ENCODE data around the gene BBX.
"Not testable (repeated sequence)": the region's sequence is repeated elsewhere in the genome, so short reads cannot be mapped to it uniquely, and the experiment has no call there.

BBX gene

DNA sequence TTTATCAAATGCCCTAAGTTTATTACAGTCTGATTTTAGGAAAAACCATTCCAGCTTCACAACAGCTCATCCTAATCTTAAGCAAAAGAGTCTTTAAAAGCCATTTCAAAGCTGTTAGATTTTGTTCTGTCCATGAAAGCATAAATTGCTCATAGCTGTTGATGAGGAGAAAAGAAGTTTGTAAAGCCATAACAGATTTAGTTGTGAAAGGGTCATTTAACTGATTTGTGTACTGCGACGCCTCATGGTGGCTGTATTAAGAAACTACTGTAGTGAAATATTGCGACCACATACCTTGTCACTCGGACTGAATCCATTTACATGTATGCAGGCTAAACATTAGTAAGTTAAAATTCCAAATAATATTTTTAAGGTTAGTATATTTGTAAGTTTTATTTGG, 20.9 kb downstream of the BBX start:
- no peak for DNase-seq (ENCODE audit: low spot score)

DNA sequence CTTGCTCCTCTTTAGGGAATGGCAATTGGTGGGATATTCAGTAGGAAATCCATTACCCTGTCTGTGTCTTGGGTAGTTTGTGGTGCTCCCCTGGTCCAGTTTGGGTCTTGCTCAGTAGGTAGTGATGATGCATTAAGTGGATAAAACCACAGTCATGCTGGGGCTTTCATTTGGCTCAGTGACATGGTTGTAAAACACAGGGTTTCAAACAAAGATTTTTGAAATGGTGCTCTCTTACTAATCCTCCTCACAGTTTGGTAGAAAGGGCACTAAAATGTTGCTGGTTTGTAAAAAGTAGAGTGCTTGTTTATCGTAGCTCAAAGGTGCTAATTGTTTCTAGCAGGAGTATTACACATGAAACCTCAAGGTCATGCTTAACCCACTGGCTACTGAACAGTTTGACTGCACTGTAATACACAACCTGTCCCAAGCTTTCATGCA, 22.9 kb downstream of the BBX start:
- peak; percentile 38 for DNase-seq (ENCODE audit: low spot score)

DNA sequence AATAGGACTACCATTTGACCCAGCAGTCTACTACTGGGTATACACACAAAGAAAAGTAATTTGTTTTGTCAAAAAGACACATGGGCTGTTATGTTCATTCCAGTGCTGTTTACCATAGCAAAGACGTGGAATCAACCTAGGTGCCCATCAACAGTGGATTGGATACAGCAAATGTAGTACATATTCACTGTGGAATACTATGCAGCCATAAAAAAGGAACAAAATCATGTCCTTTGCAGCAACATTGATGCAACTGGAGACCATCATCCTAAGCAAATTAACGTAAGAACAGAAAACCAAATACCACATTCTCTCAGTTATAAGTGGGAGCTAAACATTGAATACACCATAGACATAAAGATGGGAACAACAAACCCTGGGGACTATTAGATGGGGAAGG, 25.8 kb downstream of the BBX start:
- no peak for DNase-seq (ENCODE audit: low spot score)

DNA sequence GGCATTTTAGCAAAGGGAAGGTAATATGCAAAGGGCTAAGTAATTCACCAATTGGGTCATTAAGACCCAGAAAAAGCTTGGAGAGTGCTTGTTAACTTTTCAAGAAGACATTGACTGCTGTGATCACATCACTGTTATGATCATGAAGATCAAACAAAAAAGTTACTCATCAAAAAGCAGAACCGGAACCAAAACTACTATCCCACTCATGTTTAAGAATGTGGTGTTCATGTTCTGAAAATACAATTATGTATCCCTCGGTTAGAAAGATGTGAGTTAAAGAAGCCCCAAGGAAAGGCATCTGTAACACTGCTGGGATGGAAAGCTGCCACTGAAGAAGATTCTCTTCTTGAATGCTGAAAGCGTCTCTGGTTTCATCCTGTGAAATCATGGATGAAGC, 32.6 kb downstream of the BBX start:
- no peak for DNase-seq (ENCODE audit: low spot score)

DNA sequence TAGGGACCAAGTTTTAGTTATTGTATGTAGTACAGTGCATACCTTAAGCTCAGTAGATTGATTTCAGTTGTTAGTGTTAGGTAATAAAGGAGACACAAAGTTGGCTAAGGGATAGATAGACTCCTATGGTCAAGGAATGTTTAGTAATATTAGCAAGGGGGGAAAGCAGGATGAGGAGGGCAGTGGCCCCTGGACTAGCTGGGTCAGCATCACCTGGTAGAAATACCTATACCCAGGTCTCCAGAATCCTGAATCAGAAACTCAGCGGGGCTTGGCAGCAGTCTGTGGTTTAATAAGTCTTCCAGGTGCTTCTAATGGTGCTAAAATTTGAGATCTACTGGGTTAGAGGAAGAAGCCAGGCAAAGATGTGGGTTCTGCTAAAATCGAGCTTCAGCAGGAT, 35.0 kb downstream of the BBX start:
- no peak for DNase-seq (ENCODE audit: low spot score)

DNA sequence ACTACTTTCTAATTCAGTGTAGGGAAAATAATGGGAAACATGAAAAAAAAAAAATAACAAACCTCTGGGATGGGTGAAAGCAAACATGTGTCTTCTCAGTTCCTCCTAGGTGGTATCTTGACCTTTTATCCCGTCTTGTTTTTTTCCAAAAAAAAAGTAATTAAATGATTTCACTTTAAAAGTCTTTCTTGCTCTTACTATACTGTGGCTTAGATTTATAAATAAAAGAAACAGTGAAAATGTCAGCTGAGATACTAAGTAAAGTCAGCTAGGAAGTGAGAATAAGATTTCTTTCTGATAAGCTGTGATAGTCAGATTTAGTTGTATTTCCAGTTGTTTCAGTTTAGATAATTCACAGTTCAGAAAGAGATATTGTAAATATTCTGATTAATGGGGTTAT, 37.4 kb downstream of the BBX start:
- no peak for DNase-seq (ENCODE audit: low spot score)

DNA sequence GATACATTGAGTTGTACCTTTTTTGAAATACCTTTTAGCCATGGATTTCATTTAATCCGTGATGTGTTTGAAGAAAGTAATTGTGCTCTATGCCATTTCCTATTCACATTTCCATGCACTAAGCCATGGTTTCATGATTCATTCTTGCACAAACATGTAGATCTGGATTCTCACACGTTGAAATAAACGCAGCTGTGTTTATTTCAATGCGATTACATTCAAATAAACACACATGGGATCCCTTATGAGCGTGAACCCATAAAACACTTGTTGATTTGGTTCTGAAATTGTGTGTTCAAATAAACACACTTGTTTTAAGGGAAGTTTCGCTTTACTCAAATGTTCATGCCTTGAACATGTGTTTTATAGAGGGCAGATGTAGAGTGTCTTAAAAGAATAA, 39.2 kb downstream of the BBX start:
- DNase-seq (ENCODE audit: low spot score), result no peak

DNA sequence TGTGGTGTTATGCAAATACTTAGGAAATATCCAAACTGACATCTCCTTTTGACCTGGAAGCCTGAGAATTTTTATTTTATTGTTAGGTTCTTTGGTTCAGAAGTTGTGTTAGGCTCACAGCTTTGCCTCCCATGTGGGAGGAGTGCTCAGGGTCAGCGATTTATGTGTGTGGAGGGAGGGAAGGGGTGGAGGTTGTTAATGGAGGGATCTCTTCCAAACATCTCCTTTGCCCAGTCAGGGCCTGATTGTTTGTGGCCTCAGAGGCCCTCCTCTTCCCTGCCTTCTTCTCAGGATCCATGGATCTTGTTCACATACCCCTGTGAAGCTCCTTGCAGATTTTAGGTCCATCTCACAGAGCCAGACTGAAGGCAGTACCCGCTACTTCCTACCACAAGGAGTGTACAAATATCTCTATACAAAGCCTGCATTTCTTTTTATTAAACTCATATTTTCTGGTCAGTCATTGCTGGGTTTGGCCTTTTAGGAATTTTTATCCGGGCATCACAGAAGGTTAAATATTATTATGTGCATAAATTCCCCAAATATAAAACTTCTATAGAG, 40.3 kb downstream of the BBX start:
- DNase-seq (ENCODE audit: low spot score), result no peak

DNA sequence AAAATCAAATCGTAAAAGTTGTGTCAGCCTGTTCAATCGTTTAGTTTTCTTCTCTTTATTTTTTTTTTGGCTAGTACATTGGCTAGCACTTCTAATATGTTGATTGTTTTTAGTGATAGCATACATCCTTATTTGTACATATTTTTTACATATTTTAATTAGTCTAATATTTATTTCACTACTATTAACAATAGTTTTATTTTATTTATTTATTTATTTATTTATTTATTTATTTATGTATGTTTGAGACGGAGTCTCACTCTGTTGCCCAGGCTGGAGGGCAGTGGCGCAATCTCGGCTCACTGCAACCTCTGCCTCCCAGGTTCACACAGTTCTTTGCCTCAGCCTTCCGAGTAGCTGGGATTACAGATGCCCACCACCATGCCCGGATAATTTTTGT, 42.5 kb downstream of the BBX start:
- DNase-seq (ENCODE audit: low spot score), result not testable (repeated sequence)

DNA sequence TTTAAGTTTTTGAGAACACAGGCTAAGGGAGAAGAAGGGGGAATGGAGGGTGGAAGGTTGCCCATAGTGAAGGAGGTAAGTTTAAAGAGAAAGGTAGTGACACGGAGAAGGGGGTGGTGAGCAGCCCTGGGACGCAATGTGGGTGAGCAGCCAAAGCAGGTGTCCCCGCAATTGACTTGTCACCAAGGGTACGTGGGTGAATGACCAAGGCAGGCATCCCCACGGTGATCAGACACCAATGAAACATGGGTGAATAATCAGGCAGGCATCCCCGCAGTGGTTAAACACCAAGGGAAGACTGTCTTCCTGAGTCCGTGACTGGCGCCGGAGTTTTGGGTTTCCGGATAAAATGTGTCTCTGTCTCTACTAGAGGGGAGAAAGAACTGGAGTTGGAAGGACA, 48.3 kb downstream of the BBX start:
- DNase-seq (ENCODE audit: low spot score), result not testable (repeated sequence)

DNA sequence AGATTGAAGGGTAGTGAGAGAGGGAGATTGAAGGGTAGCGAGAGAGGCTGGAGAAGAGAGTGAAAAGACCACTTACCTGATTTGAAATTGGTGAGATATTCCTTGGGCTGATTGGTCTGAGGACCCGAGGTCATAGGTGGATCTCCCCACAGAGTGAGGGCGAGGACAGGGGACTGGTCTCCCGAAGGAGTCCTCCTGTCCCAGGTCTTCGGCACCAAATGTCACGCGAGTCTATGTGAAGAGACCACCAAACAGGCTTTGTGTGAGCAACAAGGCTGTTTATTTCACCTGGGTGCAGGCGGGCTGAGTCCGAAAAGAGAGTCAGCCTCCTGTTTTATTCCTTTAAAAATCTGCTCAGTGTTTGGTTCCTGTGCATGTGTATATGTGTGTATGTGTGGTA, 48.7 kb downstream of the BBX start:
- DNase-seq (ENCODE audit: low spot score), result not testable (repeated sequence)

DNA sequence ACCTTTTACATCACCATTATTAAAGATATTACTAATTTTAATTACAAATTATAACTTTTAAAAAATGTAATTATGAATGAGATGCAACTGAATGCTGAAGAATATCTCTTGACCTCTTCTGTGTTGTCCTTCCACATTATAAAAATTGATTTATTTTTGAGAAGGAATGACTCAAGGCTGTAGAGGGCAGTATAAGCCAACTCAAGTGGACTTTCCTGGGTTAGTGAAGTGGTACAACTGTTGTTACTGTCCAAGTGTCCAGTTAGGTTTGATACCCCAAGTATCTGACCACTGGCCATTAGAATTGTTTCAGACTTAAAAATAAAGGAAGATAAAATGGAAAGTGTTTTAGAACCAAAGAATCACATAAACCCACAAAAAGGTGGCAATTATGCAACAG, 51.9 kb downstream of the BBX start:
- peak; percentile 42 for DNase-seq (ENCODE audit: low spot score)

DNA sequence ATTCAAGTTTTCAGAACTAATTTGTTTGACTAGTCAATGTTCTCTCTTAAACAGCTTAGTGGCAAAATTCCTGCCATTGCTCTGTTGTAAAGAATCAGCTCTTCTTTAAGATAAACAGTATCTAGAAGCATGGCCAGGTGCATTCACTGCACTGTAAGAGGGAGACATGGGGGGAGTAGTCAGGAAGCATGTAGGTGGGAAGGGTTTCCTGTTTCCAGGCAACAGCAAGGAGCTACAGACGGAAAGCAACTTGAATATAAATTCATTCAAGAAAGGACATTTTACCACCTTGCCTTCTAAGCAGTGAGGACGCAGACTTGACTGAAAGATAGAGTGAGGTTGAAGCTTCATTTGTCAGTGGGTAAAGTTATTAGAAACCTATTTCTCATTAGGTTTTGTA, 55.3 kb downstream of the BBX start:
- DNase-seq (ENCODE audit: low spot score), result no peak

DNA sequence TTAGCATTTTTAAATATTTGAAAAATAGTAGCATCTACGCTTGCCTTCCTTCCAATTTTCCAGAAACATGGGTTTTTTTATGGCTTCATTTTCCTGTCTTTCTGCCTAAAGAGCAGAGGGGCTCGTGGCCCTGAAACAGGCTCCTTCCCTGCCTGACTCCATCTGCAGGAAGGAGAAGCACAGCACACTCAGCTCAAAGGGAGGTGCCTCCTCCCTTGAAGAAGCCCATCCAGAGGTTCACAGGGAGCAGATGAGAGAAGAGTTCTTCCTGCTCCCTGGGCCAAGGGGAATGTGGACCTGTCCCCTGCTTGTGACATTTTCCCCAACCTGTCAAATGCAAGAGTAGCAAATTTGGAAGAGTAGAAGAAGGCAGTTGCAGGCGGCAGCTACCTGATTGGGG, 55.8 kb downstream of the BBX start:
- no peak for DNase-seq (ENCODE audit: low spot score)

DNA sequence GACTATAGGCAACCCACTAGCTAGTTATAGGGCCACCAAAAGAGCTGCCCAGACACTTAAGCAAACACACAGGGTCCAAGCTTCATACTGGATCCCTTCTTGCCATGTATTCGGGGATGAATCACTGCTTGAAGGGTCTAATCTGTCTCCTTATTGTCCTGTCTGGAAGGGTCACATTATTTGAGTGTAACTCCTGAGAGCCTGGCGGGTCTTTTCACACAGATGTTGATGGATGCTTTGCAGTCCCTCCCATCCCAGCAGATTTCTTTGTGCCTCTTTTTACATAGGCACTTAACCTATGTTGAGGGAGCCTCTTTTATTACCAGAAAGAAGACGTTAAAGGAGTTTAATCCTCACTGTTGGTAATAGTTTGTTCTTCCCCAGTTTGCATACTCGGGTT, 56.6 kb downstream of the BBX start:
- DNase-seq (ENCODE audit: low spot score), result no peak

DNA sequence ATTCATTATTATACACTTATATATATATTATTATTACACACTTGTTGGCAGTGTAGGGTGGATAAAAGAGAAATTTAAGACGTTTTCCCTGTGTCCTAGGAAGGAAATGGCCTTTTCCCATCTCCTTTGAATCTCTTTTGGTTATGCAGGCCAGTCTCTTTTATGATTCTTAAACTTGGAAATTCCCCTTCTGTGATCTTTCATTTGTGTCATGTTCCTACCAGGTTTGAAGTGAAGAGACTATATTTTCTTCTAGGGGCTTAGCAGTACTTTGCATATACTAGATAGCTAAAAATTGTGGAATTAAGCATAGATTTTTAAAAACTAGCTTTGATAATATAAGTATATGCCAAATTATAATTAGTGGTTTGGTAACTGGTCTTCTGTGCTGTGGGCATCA, 58.5 kb downstream of the BBX start:
- no peak for DNase-seq (ENCODE audit: low spot score)

DNA sequence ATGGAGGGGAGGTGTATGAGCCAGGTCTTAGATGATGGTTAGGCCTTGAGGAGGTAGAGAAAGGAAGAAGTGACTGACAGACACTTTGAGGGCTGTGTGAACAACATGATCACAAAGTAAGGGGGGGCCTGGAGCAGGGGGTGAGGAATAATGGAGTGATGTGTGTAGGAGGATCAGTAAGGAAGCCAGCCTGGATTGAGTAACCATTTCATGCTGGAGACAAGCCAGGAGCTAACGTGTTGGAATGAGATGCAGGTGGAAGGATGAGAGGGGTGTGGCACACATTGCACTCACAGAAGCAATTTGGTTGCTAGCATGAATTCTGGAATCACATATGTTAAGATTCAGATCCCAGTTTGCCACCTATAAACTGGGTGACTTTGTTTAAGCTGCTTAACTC, 65.5 kb downstream of the BBX start:
- DNase-seq (ENCODE audit: low spot score), result no peak

DNA sequence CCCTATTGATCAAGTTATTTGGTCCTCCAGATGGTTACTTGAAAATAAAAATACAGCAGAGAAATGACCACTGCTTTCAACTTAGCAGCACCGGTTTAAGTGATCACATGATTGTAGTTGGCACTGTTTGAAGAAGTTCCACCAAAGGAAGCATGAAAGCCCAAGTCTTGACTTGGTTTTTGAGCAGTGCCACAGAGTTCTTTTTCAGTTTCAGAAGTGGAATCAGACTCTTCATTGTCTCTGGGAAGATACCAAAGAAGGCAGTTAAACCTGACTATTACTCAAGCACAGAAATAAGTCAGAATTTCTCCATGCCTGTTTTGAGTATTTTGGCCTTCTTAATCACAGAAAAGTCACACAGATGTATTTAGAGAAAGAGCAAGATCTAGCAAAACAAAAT, 66.7 kb downstream of the BBX start:
- no peak for DNase-seq (ENCODE audit: low spot score)

DNA sequence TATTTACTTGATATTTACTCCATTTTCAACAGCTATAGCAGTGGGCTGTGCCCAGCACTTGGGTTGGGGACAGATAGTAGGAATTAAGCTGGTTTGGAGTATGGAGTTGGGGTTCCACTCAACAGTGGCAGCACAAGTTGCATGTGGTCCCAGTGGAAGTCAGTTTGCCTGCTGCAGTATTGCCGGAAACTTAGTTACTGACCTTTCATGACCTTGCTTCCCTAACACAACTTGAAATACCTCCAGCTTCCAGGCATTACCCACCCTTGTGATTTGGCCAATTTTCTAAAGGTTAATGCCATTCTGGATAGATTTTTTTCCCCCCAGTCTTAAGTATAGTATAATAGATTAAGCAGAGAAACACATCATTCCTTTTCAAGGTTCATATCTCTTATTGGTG, 68.0 kb downstream of the BBX start:
- DNase-seq (ENCODE audit: low spot score), result no peak

DNA sequence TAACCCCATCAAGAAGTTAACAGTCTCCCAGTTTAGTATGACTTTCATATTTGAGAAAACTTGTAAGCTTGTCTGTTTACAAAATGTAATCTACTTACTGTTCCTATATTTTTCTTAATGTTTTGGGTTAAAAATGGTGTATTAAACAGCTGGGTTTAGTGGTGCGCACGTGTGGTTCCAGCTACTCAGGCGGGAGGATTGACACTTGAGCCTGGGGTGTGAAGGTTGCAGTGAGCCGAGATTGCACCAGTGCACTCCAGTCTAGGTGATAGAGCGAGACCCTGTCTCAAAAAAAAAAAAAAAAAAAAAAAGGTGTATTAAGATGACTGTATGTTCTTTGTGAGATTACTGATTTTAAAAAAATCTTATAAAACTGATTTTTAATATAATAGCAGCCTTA, 69.3 kb downstream of the BBX start:
- no peak for DNase-seq (ENCODE audit: low spot score)

DNA sequence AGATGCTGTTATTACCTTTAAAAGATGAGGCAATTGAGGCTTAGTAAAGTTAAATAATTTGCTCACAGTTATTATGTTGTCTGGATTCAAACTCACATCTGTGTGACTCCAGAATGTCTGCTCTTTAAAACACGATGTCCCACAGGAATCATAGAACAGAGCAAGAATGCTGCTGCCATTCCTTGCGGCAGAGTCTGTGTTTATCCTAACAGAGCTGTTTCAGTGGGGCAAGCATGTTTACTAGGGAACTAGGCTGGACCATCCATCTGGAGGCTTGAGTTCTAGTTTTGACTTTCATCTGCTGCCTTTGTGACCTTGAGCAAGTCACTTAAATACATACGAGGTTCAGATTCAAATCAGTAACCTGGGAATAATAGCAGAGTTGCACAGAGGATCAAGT, 72.1 kb downstream of the BBX start:
- no peak for DNase-seq (ENCODE audit: low spot score)

DNA sequence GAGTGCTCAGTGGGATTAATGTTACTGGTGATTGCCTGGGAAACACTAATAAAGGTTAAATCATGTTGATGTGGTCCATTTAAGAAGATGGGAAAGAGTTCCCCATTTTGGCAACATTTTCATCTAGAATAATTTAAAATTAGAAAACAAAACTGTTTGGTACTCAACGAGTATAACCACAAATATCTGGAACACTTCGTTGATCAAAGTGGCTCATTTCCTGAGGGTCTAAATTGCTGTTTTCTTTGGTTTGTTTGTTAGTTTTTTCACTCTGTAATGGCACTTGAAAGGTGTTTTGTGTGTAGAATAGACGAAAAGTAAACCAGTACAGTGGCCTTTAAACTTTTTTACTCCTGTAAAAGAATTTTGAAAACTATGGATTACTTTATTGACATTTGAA, 73.9 kb downstream of the BBX start:
- no peak for DNase-seq (ENCODE audit: low spot score)

DNA sequence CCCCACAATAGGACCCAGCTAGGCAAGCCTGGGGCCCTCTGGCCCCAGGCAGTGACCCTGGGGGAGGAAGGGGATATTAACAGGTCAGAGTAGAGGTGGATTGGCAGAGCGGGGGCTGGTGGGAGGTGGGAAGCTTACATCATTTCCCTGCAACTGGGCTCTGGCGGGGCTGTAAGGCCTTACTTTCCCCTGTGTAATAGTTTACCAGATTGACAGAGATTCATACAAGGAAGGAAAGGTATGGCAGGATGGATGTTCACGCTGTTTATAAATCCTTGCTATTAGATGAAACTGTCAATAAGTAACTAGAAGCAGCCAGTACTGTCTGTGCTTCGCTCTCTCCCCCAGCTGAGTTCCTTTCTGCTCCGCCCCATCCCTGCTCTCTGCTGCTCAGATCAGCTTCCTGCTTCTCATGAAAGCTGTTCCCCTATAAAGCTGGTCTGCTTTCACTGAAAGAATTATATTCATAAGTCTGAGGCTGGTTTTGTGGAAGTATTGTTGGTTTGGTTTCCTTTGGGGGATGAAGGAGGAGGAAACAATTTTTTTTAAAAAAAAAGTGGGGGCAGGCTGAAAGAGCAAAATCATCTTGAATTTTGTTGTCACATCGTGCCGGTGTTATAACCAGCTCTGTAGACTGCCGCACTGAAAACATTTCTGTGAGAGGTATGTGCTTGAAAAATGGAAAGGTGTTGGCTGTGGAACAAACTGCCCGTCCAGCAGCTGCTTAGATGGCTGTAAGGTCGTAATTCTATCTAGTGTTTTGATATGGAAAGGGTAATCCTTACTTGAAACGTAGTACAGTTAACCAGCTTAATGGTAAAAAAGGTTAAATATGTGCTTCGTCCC, 76.4 kb downstream of the BBX start:
- DNase-seq (ENCODE audit: low spot score), result peak; percentile 53

DNA sequence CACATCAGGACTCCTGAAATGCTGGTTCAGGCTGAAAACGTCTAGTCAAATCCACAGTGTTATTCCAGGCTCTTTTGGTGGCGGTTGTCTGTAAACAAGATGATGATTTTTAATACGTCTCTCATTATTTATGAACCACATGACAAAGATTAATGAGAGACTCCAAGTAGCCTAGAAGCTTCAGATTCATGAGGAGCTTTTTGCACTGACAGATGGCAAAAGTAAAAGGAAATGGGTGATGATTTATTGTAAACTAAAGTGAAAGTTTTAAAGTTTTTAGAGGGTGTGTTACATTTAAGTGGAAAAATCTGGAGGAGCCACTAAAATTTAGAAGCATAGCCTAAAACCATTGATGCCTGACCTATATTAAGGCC, 77.0 kb downstream of the BBX start:
- DNase-seq (ENCODE audit: low spot score), result no peak
